BJ (cell line): ENCODE results near the gene TSHZ2. TPM values are rescaled to one million over a fixed set of nuclear protein-coding genes. Genes with fewer than 3 reads are reported as not detected.

Experiments
- CTCF ChIA-PET: fragments of 350-600 bp; formaldehyde crosslinking; extraction: SDS; loops from one replicate; lab custom pipeline; 2021; ENCODE audit warnings: antibody characterized with exemption, inconsistent platforms; lab: Yijun Ruan, JAX
- POLR2A ChIA-PET: fragments of 300-600 bp; sonication (Branson Sonifier 250); formaldehyde crosslinking; extraction: SDS; loops from one replicate; lab custom pipeline; 2021; ENCODE audit warnings: antibody characterized with exemption; lab: Charles Lee
- DNase-seq: peaks from one replicate; pipeline ENCODE4 v3.0.0-alpha.2; 2011; ENCODE audit warnings: low read depth
- H3K27me3 ChIP-seq: 2 replicates; pipeline ENCODE4 v1.6.0; 2011; ENCODE audit warnings: low read length; ENCODE audit not compliant: control insufficient read depth, insufficient read depth
- H3K36me3 ChIP-seq: 2 replicates; pipeline ENCODE4 v1.5.1; 2011; ENCODE audit warnings: low read length; ENCODE audit not compliant: control insufficient read depth, insufficient read depth
- H3K4me3 ChIP-seq: 2 replicates; pipeline ENCODE4 v1.5.1; 2011; ENCODE audit warnings: low read depth, mild to moderate bottlenecking, control low read depth, low read length
- CTCF ChIP-seq: IDR thresholded peaks from 2 replicates; pipeline ENCODE4 v1.5.1; 2011; ENCODE audit warnings: low read depth, mild to moderate bottlenecking, control low read depth, inconsistent platforms, low read length, moderate library complexity; ENCODE audit not compliant: insufficient read depth
- polyA plus RNA-seq: library from polyadenylated mRNA; depleted of rRNA; stranded (reverse); fragments of >200 nt; gene quantifications from 2 replicates; pipeline ENCODE4 v1.2.3, GENCODE V29; 2011

The TSHZ2 gene
- polyA plus RNA-seq, 1 experiment: not detected

GRCh38 chr20:53177687-53178086 is 205.5 kb downstream of the TSHZ2 start:
- no peak overlapping the region for H3K4me3 ChIP-seq
- no peak for DNase-seq
- CTCF ChIA-PET: no interaction called here
- POLR2A ChIA-PET: no interaction called here
- H3K27me3 ChIP-seq: no peaks in the 10 kb centered on the region
- TF ChIP-seq CTCF: no peak
- H3K36me3 ChIP-seq: no peaks in the 10 kb centered on the region

GRCh38 chr20:53179749-53180148 is 207.6 kb downstream of the TSHZ2 start:
- CTCF ChIA-PET: no interaction called here
- POLR2A ChIA-PET: no interaction called here
- no peak for DNase-seq
- no peaks in the 10 kb centered on the region for H3K36me3 ChIP-seq
- TF ChIP-seq CTCF: no peak
- H3K4me3 ChIP-seq: no peak overlapping the region
- H3K27me3 ChIP-seq: no peaks in the 10 kb centered on the region

GRCh38 chr20:53180928-53181362 is 208.8 kb downstream of the TSHZ2 start:
- CTCF ChIA-PET: interaction anchor here (0.6 to 0.9 kb wide), 3 partner anchors 19 to 675 kb away, joined by 3 read pairs; no protein-coding TSS in a partner anchor
- POLR2A ChIA-PET: no interaction called here
- DNase-seq: no peak
- no peaks in the 10 kb centered on the region for H3K36me3 ChIP-seq
- no peak for TF ChIP-seq CTCF
- H3K4me3 ChIP-seq: no peak overlapping the region
- H3K27me3 ChIP-seq: no peaks in the 10 kb centered on the region

GRCh38 chr20:53181866-53182376 is 209.8 kb downstream of the TSHZ2 start:
- no peak for TF ChIP-seq CTCF
- Histone ChIP-seq H3K4me3 (no peak overlapping the region), H3K36me3 (no peaks in the 10 kb centered on the region), H3K27me3 (no peaks in the 10 kb centered on the region)
- CTCF ChIA-PET: interaction anchor here (0.8 kb wide), 1 partner anchor 35 kb away, joined by 3 read pairs; no protein-coding TSS in a partner anchor
- DNase-seq: no peak
- POLR2A ChIA-PET: no interaction called here

GRCh38 chr20:53183181-53183580 is 211.0 kb downstream of the TSHZ2 start:
- no peak for DNase-seq
- no peak for TF ChIP-seq CTCF
- Histone ChIP-seq H3K4me3 (no peak overlapping the region), H3K27me3 (no peaks in the 10 kb centered on the region), H3K36me3 (no peaks in the 10 kb centered on the region)
- ChIA-PET CTCF (no interaction called here), POLR2A (no interaction called here)
